Esophagus mucosa (tissue), 1 donor: ENCODE measurements around the gene PIANP. TPM values are rescaled to one million over a fixed set of nuclear protein-coding genes. Genes with fewer than 3 reads are reported as not detected.
"Not testable (repeated sequence)": the region's sequence is repeated elsewhere in the genome, so short reads cannot be mapped to it uniquely, and the experiment has no call there.

Experiments
- ATAC-seq: fragments of 200-7000 bp; cut with Tn5 transposase; one replicate; pipeline ENCODE4 v1.9.1; 2020
- total RNA-seq: library from RNA; stranded (reverse); gene quantifications from one replicate; pipeline ENCODE4 v1.2.4, GENCODE V29; 2023
- donor health status: DM: yes; HTN: yes; CAD: no.

Gene PIANP
- not detected for total RNA-seq

GRCh38 chr12:6700646-6701051, at the start of gene PIANP:
PIANP (minus strand) TSS chr12:6700815; CDS start chr12:6698061, 2,754 bp downstream.
- ATAC-seq, result peak; percentile 58

- no peak for ATAC-seq
Observed at GRCh38 chr12:6748761-6749160, 48.1 kb upstream of the PIANP start.

- no peak for ATAC-seq
Observed at GRCh38 chr12:6747216-6747615, 46.6 kb upstream of the PIANP start.

GRCh38 chr12:6745741-6746525, 45.3 kb upstream of the PIANP start:
- peak; percentile 79 for ATAC-seq

GRCh38 chr12:6743300-6743699, 42.7 kb upstream of the PIANP start:
- not testable (repeated sequence) for ATAC-seq

- no peak for ATAC-seq
Observed at GRCh38 chr12:6742834-6743233, 42.2 kb upstream of the PIANP start.

- ATAC-seq, result not testable (repeated sequence)
Observed at GRCh38 chr12:6742080-6742479, 41.5 kb upstream of the PIANP start.

- no peak for ATAC-seq
Observed at GRCh38 chr12:6736754-6737153, 36.1 kb upstream of the PIANP start.

- peak; percentile 93 for ATAC-seq
Observed at GRCh38 chr12:6735448-6736191, 35.0 kb upstream of the PIANP start.

GRCh38 chr12:6734506-6735387, 34.1 kb upstream of the PIANP start:
- no peak for ATAC-seq

GRCh38 chr12:6730169-6730568, 29.6 kb upstream of the PIANP start:
- no peak for ATAC-seq

GRCh38 chr12:6729186-6729585, 28.6 kb upstream of the PIANP start:
- no peak for ATAC-seq

GRCh38 chr12:6725350-6725749, 24.7 kb upstream of the PIANP start:
- ATAC-seq, result no peak

- ATAC-seq, result peak; percentile 24
Observed at GRCh38 chr12:6724409-6724797, 23.8 kb upstream of the PIANP start.

- peak; percentile 97 for ATAC-seq
Observed at GRCh38 chr12:6723607-6724408, 23.2 kb upstream of the PIANP start, which contains the start of gene COPS7A. COPS7A (plus strand) TSS chr12:6724046; CDS start chr12:6724657, 611 bp downstream.

GRCh38 chr12:6722863-6723262, 22.2 kb upstream of the PIANP start:
- no peak for ATAC-seq

GRCh38 chr12:6716874-6717437, 16.3 kb upstream of the PIANP start:
- ATAC-seq, result no peak

- ATAC-seq, result not testable (repeated sequence)
Observed at GRCh38 chr12:6716031-6716873, 15.6 kb upstream of the PIANP start.

GRCh38 chr12:6708960-6709394, 8.4 kb upstream of the PIANP start:
- no peak for ATAC-seq

- ATAC-seq, result not testable (repeated sequence)
Observed at GRCh38 chr12:6708351-6708750, 7.7 kb upstream of the PIANP start.
